Liver (tissue), 2 donors: ENCODE data around the gene SEPSECS.

ENCODE experiments used
- CTCF ChIP-seq: fragments of 150-350 bp; IDR thresholded peaks from 2 replicates; pipeline ENCODE4 v1.5.1; 2017; ENCODE audit warnings: improper control_type of control experiment, low read depth, low read length; ENCODE audit not compliant: missing input control
- MAX ChIP-seq: IDR thresholded peaks from 2 replicates; pipeline ENCODE4 v1.6.1; 2016; ENCODE audit warnings: antibody characterized with exemption
- donor health status: healthy.

GRCh38 chr4:25163196-25163595, 2.9 kb upstream of the SEPSECS start:
- no peak for TF ChIP-seq CTCF
- no peak for TF ChIP-seq MAX
